Neutrophil (primary cell): ENCODE measurements around the gene COL11A2.
A peak's percentile ranks its signal among the peaks of the same experiment; 100 is the strongest.

Experiments
- H3K27ac ChIP-seq: fragments of 200-600 bp; sonication (generic); 2 replicates; pipeline ENCODE4 v1.5.1; 2016; ENCODE audit warnings: mild to moderate bottlenecking, moderate library complexity
- H3K27me3 ChIP-seq: fragments of 200-600 bp; sonication (generic); 2 replicates; pipeline ENCODE4 v1.6.0; 2016; ENCODE audit warnings: mild to moderate bottlenecking
- H3K36me3 ChIP-seq: fragments of 200-600 bp; sonication (generic); 2 replicates; pipeline ENCODE4 v1.5.1; 2017
- H3K4me1 ChIP-seq, 2 experiments: fragments of 200-600 bp in 1 of 2; sonication (generic) in 1 of 2; 1 replicate in 1 of 2; 2 replicates in 1 of 2; pipeline versions ENCODE4 v1.5.1 to v1.6.1; 2013 to 2016; ENCODE audit warnings: low read depth in 1 of 2, low read length in 1 of 2, mild to moderate bottlenecking in 1 of 2, moderate library complexity in 1 of 2; ENCODE audit not compliant: control insufficient read depth in 1 of 2, insufficient read depth in 1 of 2
- H3K4me3 ChIP-seq, 2 experiments: fragments of 200-600 bp in 1 of 2; sonication (generic) in 1 of 2; 1 replicate in 1 of 2; 2 replicates in 1 of 2; pipeline ENCODE4 v1.5.1; 2013 to 2016; ENCODE audit warnings: low read depth in 1 of 2, low read length in 1 of 2, mild to moderate bottlenecking in 1 of 2, moderate library complexity in 1 of 2
- H3K9me3 ChIP-seq: fragments of 200-600 bp; sonication (generic); 2 replicates; pipeline ENCODE4 v1.5.1; 2016
- TF ChIP-seq, protein P1 (sequence below): fragments of 200-600 bp; sonication (generic); IDR thresholded peaks from 2 replicates; pipeline ENCODE4 v1.5.1; 2016; ENCODE audit warnings: antibody characterized with exemption

COL11A2 gene

DNA sequence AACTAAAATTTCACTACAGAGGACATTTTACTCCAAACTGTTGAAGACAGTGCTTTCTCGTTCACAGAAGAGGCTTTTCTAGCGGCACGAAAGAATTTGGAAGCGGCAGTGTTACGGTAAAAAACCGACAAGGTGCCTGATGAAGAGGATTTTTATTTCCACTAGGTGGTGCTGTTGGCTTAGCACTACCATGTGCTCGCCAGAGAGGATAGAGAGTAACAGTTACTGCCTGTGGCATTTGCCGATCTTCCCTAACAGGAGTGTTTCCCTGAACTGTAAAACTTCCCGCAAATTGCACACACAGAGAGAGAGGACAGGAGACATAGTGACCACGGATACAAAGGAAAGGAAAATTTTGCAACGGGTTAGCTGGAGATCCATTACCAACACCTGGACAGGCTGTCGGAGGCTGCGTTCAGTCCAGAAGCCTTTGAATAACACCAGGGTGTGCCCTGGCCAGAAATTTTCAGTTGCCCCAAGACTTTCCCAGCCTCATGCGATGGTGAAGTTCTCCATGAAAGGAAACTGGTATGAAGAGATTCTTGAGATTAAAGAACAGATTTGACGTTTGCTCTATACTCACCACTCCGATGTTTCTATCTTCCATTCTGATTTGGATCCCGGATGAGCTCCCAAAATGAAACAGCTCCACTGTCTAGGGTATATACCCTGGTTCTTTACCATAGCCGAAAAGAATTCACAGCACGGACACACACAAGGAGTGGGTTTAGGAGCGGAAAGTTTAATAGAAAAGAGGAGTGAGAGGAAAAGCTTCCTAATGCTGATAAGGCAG lies 68.3 kb downstream of the COL11A2 start:
- H3K4me3 ChIP-seq = no peak overlapping the region
- peaks cover 17% of the 10 kb centered on the region for H3K27me3 ChIP-seq
- no peaks in the 10 kb centered on the region for H3K36me3 ChIP-seq
- TF ChIP-seq, protein P1, sequence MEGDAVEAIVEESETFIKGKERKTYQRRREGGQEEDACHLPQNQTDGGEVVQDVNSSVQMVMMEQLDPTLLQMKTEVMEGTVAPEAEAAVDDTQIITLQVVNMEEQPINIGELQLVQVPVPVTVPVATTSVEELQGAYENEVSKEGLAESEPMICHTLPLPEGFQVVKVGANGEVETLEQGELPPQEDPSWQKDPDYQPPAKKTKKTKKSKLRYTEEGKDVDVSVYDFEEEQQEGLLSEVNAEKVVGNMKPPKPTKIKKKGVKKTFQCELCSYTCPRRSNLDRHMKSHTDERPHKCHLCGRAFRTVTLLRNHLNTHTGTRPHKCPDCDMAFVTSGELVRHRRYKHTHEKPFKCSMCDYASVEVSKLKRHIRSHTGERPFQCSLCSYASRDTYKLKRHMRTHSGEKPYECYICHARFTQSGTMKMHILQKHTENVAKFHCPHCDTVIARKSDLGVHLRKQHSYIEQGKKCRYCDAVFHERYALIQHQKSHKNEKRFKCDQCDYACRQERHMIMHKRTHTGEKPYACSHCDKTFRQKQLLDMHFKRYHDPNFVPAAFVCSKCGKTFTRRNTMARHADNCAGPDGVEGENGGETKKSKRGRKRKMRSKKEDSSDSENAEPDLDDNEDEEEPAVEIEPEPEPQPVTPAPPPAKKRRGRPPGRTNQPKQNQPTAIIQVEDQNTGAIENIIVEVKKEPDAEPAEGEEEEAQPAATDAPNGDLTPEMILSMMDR = peak; percentile 28
- peaks cover 4% of the 10 kb centered on the region for H3K9me3 ChIP-seq
- H3K27ac ChIP-seq = no peak overlapping the region
- peaks cover 3 to 7% of the 10 kb centered on the region in 2 experiments for H3K4me1 ChIP-seq

DNA sequence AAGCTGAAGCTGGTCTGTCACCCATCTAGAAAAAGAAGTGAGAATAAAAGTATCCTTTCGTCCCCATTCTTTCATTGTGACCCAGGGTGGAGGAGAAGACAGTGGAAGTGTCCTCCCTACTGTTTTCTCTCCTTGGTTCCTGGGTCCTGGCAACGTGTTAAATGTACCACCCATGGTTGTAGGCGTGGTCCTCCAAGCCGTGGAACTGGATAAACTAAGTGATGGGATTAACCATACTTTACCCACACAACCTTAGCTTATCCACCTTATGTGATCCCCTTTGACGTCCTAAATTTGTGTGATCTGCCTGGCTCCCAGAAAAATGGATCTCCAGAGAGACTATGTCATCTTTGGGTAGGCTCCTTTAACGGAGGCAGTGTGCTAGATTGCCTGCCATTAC lies 69.1 kb downstream of the COL11A2 start:
- H3K4me3 ChIP-seq = no peak overlapping the region
- H3K4me1 ChIP-seq = peaks cover 0 to 3% of the 10 kb centered on the region in 2 experiments
- peaks cover 21% of the 10 kb centered on the region for H3K27me3 ChIP-seq
- H3K27ac ChIP-seq = no peak overlapping the region
- TF ChIP-seq, protein P1 = no peak
- H3K36me3 ChIP-seq = no peaks in the 10 kb centered on the region
- H3K9me3 ChIP-seq = peaks cover 4% of the 10 kb centered on the region

DNA sequence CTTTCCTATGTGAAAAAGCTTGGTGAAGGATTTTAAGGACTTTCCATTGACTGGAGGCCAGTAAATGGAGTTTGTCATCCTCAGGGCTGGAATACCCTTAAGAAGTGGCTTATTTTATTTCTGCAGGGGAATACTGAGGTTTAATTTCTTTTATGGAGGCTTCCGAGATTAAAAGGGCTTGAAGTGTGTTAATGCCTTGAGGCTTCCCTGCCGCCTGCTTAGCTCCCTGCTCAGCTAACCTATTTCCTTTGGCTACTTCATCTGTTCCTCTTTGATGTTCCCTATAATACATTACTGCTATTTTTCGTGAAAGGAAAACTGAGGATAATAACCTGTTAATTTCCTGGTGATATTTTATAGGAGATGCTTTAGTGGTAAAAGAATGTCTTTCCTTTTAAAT lies 72.3 kb downstream of the COL11A2 start:
- Histone ChIP-seq H3K27me3 (peaks cover 52% of the 10 kb centered on the region), H3K27ac (no peak overlapping the region), H3K9me3 (peaks cover 4% of the 10 kb centered on the region), H3K36me3 (no peaks in the 10 kb centered on the region), H3K4me1 (no peaks in the 10 kb centered on the region), H3K4me3 (no peak overlapping the region)
- TF ChIP-seq, protein P1 = no peak

DNA sequence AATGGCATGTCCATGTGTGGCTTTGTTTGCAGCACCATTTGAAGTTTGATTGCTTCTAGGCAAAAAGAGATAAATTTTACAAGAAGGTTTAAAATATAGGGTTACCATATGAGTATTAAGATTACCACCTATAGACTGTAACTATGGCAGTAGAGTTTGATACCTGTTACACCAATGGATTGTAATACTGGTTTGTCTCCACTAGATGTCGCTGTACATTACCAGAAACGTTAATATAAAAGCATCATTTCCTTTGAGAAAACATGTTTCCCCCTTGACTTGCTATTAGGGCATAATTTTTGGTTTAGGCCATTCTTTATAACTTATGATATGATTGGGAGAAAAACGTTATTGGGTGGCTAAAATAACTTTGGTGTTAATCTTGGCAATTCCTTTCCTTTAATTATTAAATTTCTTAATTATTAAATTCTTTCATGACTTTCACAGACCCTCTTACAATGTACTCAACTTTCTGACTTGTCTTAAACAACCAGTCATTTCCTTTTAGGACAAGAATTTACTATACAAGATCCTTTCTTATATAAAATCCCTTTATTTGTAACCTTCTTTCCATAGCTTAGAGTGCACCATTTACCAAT lies 73.6 kb downstream of the COL11A2 start:
- peaks cover 4% of the 10 kb centered on the region for H3K9me3 ChIP-seq
- H3K27ac ChIP-seq = no peak overlapping the region
- TF ChIP-seq, protein P1 = peak; percentile 85
- H3K4me3 ChIP-seq = no peak overlapping the region
- H3K36me3 ChIP-seq = no peaks in the 10 kb centered on the region
- H3K27me3 ChIP-seq = peaks cover 63% of the 10 kb centered on the region
- H3K4me1 ChIP-seq = no peaks in the 10 kb centered on the region

DNA sequence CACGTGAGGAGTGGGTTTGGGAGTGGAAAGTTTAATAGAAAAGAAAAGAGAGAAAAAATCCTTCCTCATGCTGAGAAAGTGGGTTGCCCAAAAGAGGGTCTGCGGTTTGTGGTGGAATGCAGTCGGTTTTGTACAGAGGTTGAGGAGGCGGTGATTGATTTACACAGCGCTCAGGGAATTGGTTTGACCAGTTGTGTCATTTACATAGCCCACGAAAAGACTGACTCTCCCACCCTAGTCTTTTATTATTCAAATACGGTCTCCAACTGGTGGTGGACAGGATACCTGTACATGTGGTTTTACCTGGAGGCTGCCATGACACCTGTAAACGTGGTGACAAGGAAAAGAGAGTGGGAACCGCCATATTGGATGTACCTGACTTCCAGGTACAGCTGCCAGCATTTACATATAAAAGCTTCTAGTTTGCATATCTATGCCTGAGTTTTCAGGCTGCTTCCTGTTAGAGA lies 74.4 kb downstream of the COL11A2 start:
- Histone ChIP-seq H3K4me1 (no peaks in the 10 kb centered on the region), H3K27me3 (peaks cover 71% of the 10 kb centered on the region), H3K36me3 (no peaks in the 10 kb centered on the region), H3K27ac (no peak overlapping the region), H3K9me3 (no peaks in the 10 kb centered on the region), H3K4me3 (no peak overlapping the region)
- TF ChIP-seq, protein P1 = no peak
